K562 (cell line): ENCODE data around the gene NIPAL4. TPM values are rescaled to one million over a fixed set of nuclear protein-coding genes. Genes with fewer than 3 reads are reported as not detected.

Experiments
- ATAC-seq: fragments of 200-7000 bp; cut with Tn5 transposase; 3 replicates; pipeline ENCODE4 v1.9.1; 2020; ENCODE audit warnings: moderate library complexity
- BruUV-seq: library from RNA; stranded (reverse); fragments of 400-500 nt; replicated peaks from 2 replicates; lab custom pipeline; 2021; lab: Mats Ljungman, UMichigan
- CTCF ChIA-PET: fragments of 300-600 bp; formaldehyde crosslinking; extraction: SDS; loops from one replicate; lab custom pipeline; 2021; ENCODE audit warnings: low intra/inter-chr PET ratio; lab: Yijun Ruan, JAX
- POLR2A ChIA-PET: fragments of 300-600, 350-650 bp; sonication (Branson Sonifier 250); formaldehyde crosslinking; extraction: SDS; loops from one replicate; lab custom pipeline; 2021; ENCODE audit warnings: antibody characterized with exemption, inconsistent platforms; lab: Yijun Ruan, JAX
- DNase-seq, 4 experiments: peaks; one replicate each; pipeline versions ENCODE4 v3.0.0 to v3.0.0-alpha.2; 2011 to 2018; ENCODE audit warnings: low spot score in 3 of 4, mixed read lengths in 3 of 4; ENCODE audit errors: extremely low read depth in 1 of 4
- FAIRE-seq: peaks from 2 replicates; lab custom pipeline; 2011; peaks lifted over from hg19 to GRCh38; lab: Jason Lieb, UNC
- H2AFZ ChIP-seq: 2 replicates; pipeline ENCODE4 v1.6.0; 2011; ENCODE audit warnings: low read depth, low read length, control low read depth, inconsistent platforms
- H3K27ac ChIP-seq: fragments of 200-600 bp; 3 replicates; pipeline ENCODE4 v1.8.0; 2011; ENCODE audit warnings: low read depth, mild to moderate bottlenecking, control low read depth, inconsistent platforms, low read length, moderate library complexity, mixed read lengths; ENCODE audit errors: extremely low read depth
- H3K27me3 ChIP-seq, 2 experiments: fragments of 300-600 bp in 1 of 2; 2 replicates in 1 of 2; 3 replicates in 1 of 2; pipeline versions ENCODE4 v1.6.0 to v1.8.0; 2011; ENCODE audit warnings: inconsistent platforms in 2 of 2, low read length in 2 of 2, mild to moderate bottlenecking in 1 of 2, mixed read lengths in 1 of 2, moderate library complexity in 1 of 2; ENCODE audit not compliant: control insufficient read depth in 2 of 2, insufficient read depth in 2 of 2
- H3K36me3 ChIP-seq: fragments of 300-600 bp; 3 replicates; pipeline ENCODE4 v1.8.0; 2011; ENCODE audit warnings: mild to moderate bottlenecking, low read length, inconsistent platforms; ENCODE audit not compliant: control insufficient read depth, insufficient read depth
- H3K4me1 ChIP-seq, 2 experiments: fragments of 200-600 bp in 1 of 2; replicated peaks in 1 of 2; 2 replicates in 1 of 2; 3 replicates in 1 of 2; pipeline versions ENCODE4 v1.5.1 to v1.8.0; 2011; ENCODE audit warnings: inconsistent platforms in 2 of 2, low read length in 2 of 2, mild to moderate bottlenecking in 1 of 2, mixed read lengths in 1 of 2, moderate library complexity in 1 of 2; ENCODE audit not compliant: control insufficient read depth in 2 of 2, insufficient read depth in 2 of 2
- H3K4me2 ChIP-seq: 2 replicates; pipeline ENCODE4 v1.6.1; 2011; ENCODE audit warnings: low read length, control low read depth, inconsistent platforms, mixed read lengths; ENCODE audit not compliant: insufficient read depth
- H3K4me3 ChIP-seq: fragments of 200-600 bp; sonication (generic), shearing (Covaris generic); 2 replicates; pipeline ENCODE4 v1.5.1; 2016; ENCODE audit warnings: control low read depth, inconsistent platforms
- H3K79me2 ChIP-seq: fragments of 200-600 bp; 3 replicates; pipeline ENCODE4 v1.8.0; 2011; ENCODE audit warnings: low read length, inconsistent platforms; ENCODE audit not compliant: control insufficient read depth, insufficient read depth
- H3K9ac ChIP-seq, 2 experiments: 2 replicates each; pipeline versions ENCODE4 v1.6.0 to v1.6.1; 2011; ENCODE audit warnings: low read depth in 2 of 2, low read length in 2 of 2, control low read depth in 1 of 2, inconsistent platforms in 1 of 2, mild to moderate bottlenecking in 1 of 2, mixed read lengths in 1 of 2; ENCODE audit not compliant: insufficient read depth in 1 of 2
- H3K9me1 ChIP-seq: one replicate; pipeline ENCODE4 v1.6.0; 2011; ENCODE audit warnings: inconsistent platforms, mild to moderate bottlenecking, low read length, moderate library complexity; ENCODE audit not compliant: control insufficient read depth, insufficient read depth
- H3K9me3 ChIP-seq: replicated peaks from 2 replicates; pipeline ENCODE4 v1.5.1; 2011; ENCODE audit warnings: low read depth, low read length, inconsistent platforms; ENCODE audit not compliant: control insufficient read depth, insufficient read depth
- H4K20me1 ChIP-seq: replicated peaks from 2 replicates; pipeline ENCODE4 v1.6.1; 2011; ENCODE audit warnings: low read length, inconsistent platforms, mixed read lengths; ENCODE audit not compliant: control insufficient read depth, insufficient read depth
- CEBPG ChIP-seq, 3 experiments: fragments of 200-800 bp in 1 of 3; sonication (Bioruptor generic) in 1 of 3; sonication (generic) in 1 of 3; formaldehyde crosslinking in 1 of 3; IDR thresholded peaks in 2 of 3; conservative IDR thresholded peaks in 1 of 3; 2 replicates each; pipeline versions ENCODE4 v1.6.1 to v1.8.0; 2016 to 2022; ENCODE audit warnings: missing compliant biosample characterization in 2 of 3, missing genetic modification characterization in 2 of 3, mild to moderate bottlenecking in 1 of 3, missing genetic modification reagents in 1 of 3
- CTBP1 ChIP-seq: fragments of 450-650 bp; IDR thresholded peaks from 2 replicates; pipeline ENCODE4 v1.6.1; 2016; ENCODE audit warnings: borderline replicate concordance
- JUN ChIP-seq, 2 experiments: sonication (generic) in 1 of 2; formaldehyde crosslinking in 1 of 2; IDR thresholded peaks; 2 replicates each; pipeline versions ENCODE4 v1.6.1 to v1.8.0; 2012 to 2022; ENCODE audit warnings: borderline replicate concordance in 2 of 2, mild to moderate bottlenecking in 2 of 2, improper control_type of control experiment in 1 of 2, low read depth in 1 of 2, low read length in 1 of 2, missing genetic modification reagents in 1 of 2
- MCM2 ChIP-seq: fragments of 450-650 bp; IDR thresholded peaks from 2 replicates; pipeline ENCODE4 v1.6.1; 2017; ENCODE audit warnings: low read depth, mild to moderate bottlenecking
- SMC3 ChIP-seq: conservative IDR thresholded peaks from 2 replicates; pipeline ENCODE4 v1.6.1; 2011; ENCODE audit warnings: low read depth, low read length, improper control_type of control experiment; ENCODE audit not compliant: insufficient read depth
- ZNF143 ChIP-seq: sonication (generic); formaldehyde crosslinking; IDR thresholded peaks from 2 replicates; pipeline ENCODE4 v1.9.0; 2022; ENCODE audit warnings: mild to moderate bottlenecking, missing genetic modification reagents
- ZNF3 ChIP-seq: fragments of 250-450 bp; sonication (Bioruptor Pico); IDR thresholded peaks from 2 replicates; pipeline ENCODE4 v1.5.0; 2021; ENCODE audit warnings: mild to moderate bottlenecking, moderate library complexity
- WGBS: fragments of 100-300 bp; shearing (Covaris generic); methylation state at CpG from one replicate; pipeline ENCODE4 v1.1.6; 2016; ENCODE audit warnings: low coverage, mixed read lengths; ENCODE audit not compliant: insufficient coverage; ENCODE audit errors: missing lambda C conversion rate; 5-methylcytosine and 5-hydroxymethylcytosine counted together
- in situ Hi-C: fragments of 300-500 bp; cut with MboI; formaldehyde crosslinking; loops from 4 replicates; pipeline ENCODE4 v1.15.0; 2018; ENCODE audit warnings: inconsistent platforms, mixed read lengths
- intact Hi-C: fragments of 100-400 bp; cut with micrococcal nuclease; formaldehyde crosslinking; loops from 2 replicates; pipeline ENCODE4 v1.14.2; 2022
- polyA plus RNA-seq, 8 experiments: library from polyadenylated mRNA; depleted of rRNA in 4 of 8; stranded (reverse) in 5 of 8; unstranded in 3 of 8; fragments of >200 nt; fragmentation: Nextera tagmentation in 2 of 8; fragmentation: Illumina TruSeq in 1 of 8; extraction: Ambion mirVana in 2 of 8; extraction: Trizol in 1 of 8; gene quantifications; 2 replicates each; pipeline versions ENCODE4 v1.2.1 to v1.2.3, GENCODE V29; 2011 to 2014; ENCODE audit warnings: inconsistent platforms in 1 of 8, missing spikeins in 1 of 8
- total RNA-seq, 7 experiments: library from RNA; depleted of rRNA in 6 of 7; stranded (reverse); fragments of >200 nt in 6 of 7; fragmentation: Illumina TruSeq in 2 of 7; extraction: Trizol in 2 of 7; gene quantifications; 2 replicates each; pipeline versions ENCODE4 v1.2.1 to v1.2.3, GENCODE V29; 2011 to 2021; ENCODE audit warnings: low replicate concordance in 1 of 7
- TF ChIP-seq, protein P1 (sequence below): fragments of 450-650 bp; formaldehyde crosslinking; IDR thresholded peaks from 2 replicates; pipeline ENCODE4 v1.4.0; 2020; ENCODE audit warnings: mild to moderate bottlenecking, moderate library complexity

Gene NIPAL4
- total and polyA plus RNA-seq, 9 of the 15 experiments (the other 6 are each of a cell fraction or from before 2014, with no cell fraction given), result not detected

DNA sequence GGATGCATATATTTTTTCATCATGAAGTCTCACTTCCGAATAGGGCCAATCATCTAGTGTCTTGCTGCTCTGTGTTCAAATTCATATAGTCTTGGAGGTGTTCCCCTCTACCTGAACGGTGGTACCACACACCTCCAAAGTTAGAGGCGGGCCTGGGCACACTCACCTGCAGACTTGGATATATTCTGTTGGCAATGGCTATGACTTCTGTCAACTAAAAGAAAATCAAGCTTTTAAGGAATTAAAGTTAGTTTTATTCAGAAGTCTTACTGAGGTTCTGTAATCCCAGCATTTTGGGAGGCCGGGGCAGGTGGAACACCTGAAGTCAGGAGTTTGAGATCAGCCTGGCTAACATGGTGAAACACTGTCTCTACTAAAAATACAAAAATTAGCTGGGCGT is 2.6 kb upstream of the NIPAL4 start:
- Histone ChIP-seq H3K4me2 (no peak overlapping the region), H2AFZ (no peak overlapping the region), H3K36me3 (no peaks in the 10 kb centered on the region), H3K4me3 (no peak overlapping the region), H3K27me3 (peaks cover 29 to 45% of the 10 kb centered on the region in 2 experiments), H3K9me1 (no peaks in the 10 kb centered on the region), H3K79me2 (no peaks in the 10 kb centered on the region), H3K4me1 (peaks cover 0 to 7% of the 10 kb centered on the region in 2 experiments; a peak in 1 of 5 replicates), H3K9me3 (no peaks in the 10 kb centered on the region), H3K9ac (no peak overlapping the region), H4K20me1 (no peaks in the 10 kb centered on the region), H3K27ac (no peak overlapping the region)
- FAIRE-seq, result no peak
- POLR2A ChIA-PET, result no interaction called here
- no peak for ATAC-seq
- DNase-seq, result no peak
- CTCF ChIA-PET, result no interaction called here
- intact Hi-C loops (no loop called here), in situ Hi-C loops (no loop called here)
- no peak for TF ChIP-seq CTBP1
- TF ChIP-seq SMC3, result no peak
- TF ChIP-seq JUN (IDR thresholded peaks at IDR 0.05; ENCODE audit: borderline replicate concordance, low read depth, low read length), result no peak
- TF ChIP-seq JUN (CRISPR knock-in tag; IDR thresholded peaks at IDR 0.05; ENCODE audit: borderline replicate concordance), result no peak
- TF ChIP-seq ZNF3 (CRISPR knock-in tag), result no peak
- TF ChIP-seq MCM2, result no peak
- TF ChIP-seq, protein P1, sequence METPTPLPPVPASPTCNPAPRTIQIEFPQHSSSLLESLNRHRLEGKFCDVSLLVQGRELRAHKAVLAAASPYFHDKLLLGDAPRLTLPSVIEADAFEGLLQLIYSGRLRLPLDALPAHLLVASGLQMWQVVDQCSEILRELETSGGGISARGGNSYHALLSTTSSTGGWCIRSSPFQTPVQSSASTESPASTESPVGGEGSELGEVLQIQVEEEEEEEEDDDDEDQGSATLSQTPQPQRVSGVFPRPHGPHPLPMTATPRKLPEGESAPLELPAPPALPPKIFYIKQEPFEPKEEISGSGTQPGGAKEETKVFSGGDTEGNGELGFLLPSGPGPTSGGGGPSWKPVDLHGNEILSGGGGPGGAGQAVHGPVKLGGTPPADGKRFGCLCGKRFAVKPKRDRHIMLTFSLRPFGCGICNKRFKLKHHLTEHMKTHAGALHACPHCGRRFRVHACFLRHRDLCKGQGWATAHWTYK (CRISPR knock-in tag), result no peak
- TF ChIP-seq CEBPG (CRISPR knock-in tag; IDR thresholded peaks at IDR 0.05), result no peak
- TF ChIP-seq CEBPG (tag; conservative IDR thresholded peaks at IDR 0.05 in 1 of 2, IDR thresholded peaks at IDR 0.05 in 1 of 2), result no peak
- TF ChIP-seq ZNF143 (CRISPR knock-in tag), result no peak
- 4% methylated on average over 5 of the region's 5 CpGs for WGBS
- no TSS peak for BruUV-seq
